Suprapubic skin (tissue), 4 donors: ENCODE results near the gene CAMTA1. TPM values are rescaled to one million over a fixed set of nuclear protein-coding genes. Genes with fewer than 3 reads are reported as not detected.

Source experiments
- DNase-seq, 2 donors: peaks; one replicate each; pipeline ENCODE4 v3.0.0-alpha.2; 2019; ENCODE audit warnings: low spot score in 2 of 2
- H3K27ac ChIP-seq: fragments of 200-600 bp; sonication (generic); one replicate; pipeline ENCODE4 v1.5.1; 2019
- H3K27me3 ChIP-seq: fragments of 200-600 bp; sonication (generic); one replicate; pipeline ENCODE4 v1.5.1; 2019
- H3K36me3 ChIP-seq: fragments of 200-600 bp; sonication (generic); one replicate; pipeline ENCODE4 v1.5.1; 2019
- H3K4me1 ChIP-seq: fragments of 200-600 bp; sonication (generic); one replicate; pipeline ENCODE4 v1.5.1; 2019
- H3K4me3 ChIP-seq: fragments of 200-600 bp; sonication (generic); one replicate; pipeline ENCODE4 v1.5.1; 2019; ENCODE audit warnings: mild to moderate bottlenecking
- H3K9me3 ChIP-seq: fragments of 200-600 bp; sonication (generic); one replicate; pipeline ENCODE4 v1.5.1; 2019
- CTCF ChIP-seq, 2 donors: fragments of 200-600 bp in 1 of 2; fragments of 450-650 bp in 1 of 2; sonication (generic) in 1 of 2; IDR thresholded peaks; one replicate each; pipeline ENCODE4 v1.5.1; 2016 to 2019; ENCODE audit warnings: antibody characterized with exemption in 2 of 2, mild to moderate bottlenecking in 1 of 2, moderate library complexity in 1 of 2
- EP300 ChIP-seq: sonication (generic); formaldehyde crosslinking; IDR thresholded peaks from one replicate; pipeline ENCODE4 v1.6.1; 2017; ENCODE audit warnings: antibody characterized with exemption
- POLR2A ChIP-seq, 2 donors: fragments of 450-650 bp; IDR thresholded peaks; one replicate each; pipeline ENCODE4 v1.6.1; 2017; ENCODE audit warnings: antibody characterized with exemption in 2 of 2, mild to moderate bottlenecking in 2 of 2, moderate library complexity in 2 of 2
- POLR2AphosphoS5 ChIP-seq, 3 donors: sonication (generic); formaldehyde crosslinking; IDR thresholded peaks; one replicate each; pipeline ENCODE4 v1.6.1; 2017; ENCODE audit warnings: antibody characterized with exemption in 3 of 3
- WGBS: methylation state at CpG from one replicate; pipeline ENCODE4 v1.1.5; 2018; 5-methylcytosine and 5-hydroxymethylcytosine counted together
- total RNA-seq, 4 donors: library from RNA; depleted of rRNA; stranded (reverse); fragments of >200 nt; gene quantifications; one replicate each; pipeline ENCODE4 v1.1.0, GENCODE V29; 2016

Gene CAMTA1
- total RNA-seq, 4 donors from 2014 or later = 40.4 to 54.1 (median 46.6) TPM

GRCh38 chr1:6907201-6907600, 121.9 kb downstream of the CAMTA1 start:
- Histone ChIP-seq H3K36me3 (no peaks in the 10 kb centered on the region), H3K4me3 (no peak overlapping the region), H3K27ac (no peak overlapping the region), H3K4me1 (peaks cover 2% of the 10 kb centered on the region), H3K27me3 (no peaks in the 10 kb centered on the region), H3K9me3 (no peaks in the 10 kb centered on the region)
- whole genome bisulfite sequencing = 72% methylated on average over 12 of the region's 12 CpGs
- TF ChIP-seq CTCF (IDR thresholded peaks at IDR 0.05) (no peak), POLR2A (IDR thresholded peaks at IDR 0.05) (no peak), EP300 (no peak), POLR2AphosphoS5 (IDR thresholded peaks at IDR 0.05) (no peak)
- DNase-seq = no peak

- Histone ChIP-seq H3K4me3 (no peak overlapping the region), H3K36me3 (no peaks in the 10 kb centered on the region), H3K27ac (no peak overlapping the region), H3K27me3 (peaks cover 4% of the 10 kb centered on the region), H3K4me1 (peaks cover 2% of the 10 kb centered on the region), H3K9me3 (no peaks in the 10 kb centered on the region)
- TF ChIP-seq CTCF (IDR thresholded peaks at IDR 0.05) (no peak), POLR2AphosphoS5 (IDR thresholded peaks at IDR 0.05) (no peak), EP300 (no peak), POLR2A (IDR thresholded peaks at IDR 0.05) (no peak)
- no peak for DNase-seq
- WGBS = 79% methylated on average over 18 of the region's 21 CpGs
These were observed 122.6 kb downstream of the CAMTA1 start for GRCh38 chr1:6907676-6908434.

- Histone ChIP-seq H3K4me3 (no peak overlapping the region), H3K27ac (no peak overlapping the region), H3K9me3 (no peaks in the 10 kb centered on the region), H3K36me3 (no peaks in the 10 kb centered on the region), H3K4me1 (peaks cover 2% of the 10 kb centered on the region), H3K27me3 (peaks cover 8% of the 10 kb centered on the region)
- DNase-seq = no peak
- TF ChIP-seq CTCF (IDR thresholded peaks at IDR 0.05) (no peak), EP300 (no peak), POLR2A (IDR thresholded peaks at IDR 0.05) (no peak), POLR2AphosphoS5 (IDR thresholded peaks at IDR 0.05) (no peak)
- 78% methylated on average over 4 of the region's 5 CpGs for WGBS
These were observed 124.1 kb downstream of the CAMTA1 start for GRCh38 chr1:6909401-6909800.

GRCh38 chr1:6909857-6910256, 124.6 kb downstream of the CAMTA1 start:
- Histone ChIP-seq H3K27ac (no peak overlapping the region), H3K27me3 (peaks cover 8% of the 10 kb centered on the region), H3K4me3 (no peak overlapping the region), H3K36me3 (no peaks in the 10 kb centered on the region), H3K4me1 (peaks cover 2% of the 10 kb centered on the region), H3K9me3 (no peaks in the 10 kb centered on the region)
- 83% methylated on average over 1 of the region's 1 CpG for WGBS
- DNase-seq = no peak
- no peak for TF ChIP-seq CTCF (IDR thresholded peaks at IDR 0.05)
- no peak for TF ChIP-seq EP300
- TF ChIP-seq POLR2AphosphoS5 (IDR thresholded peaks at IDR 0.05) = no peak
- TF ChIP-seq POLR2A (IDR thresholded peaks at IDR 0.05) = no peak

GRCh38 chr1:6911021-6911941, 126.0 kb downstream of the CAMTA1 start:
- Histone ChIP-seq H3K9me3 (no peaks in the 10 kb centered on the region), H3K36me3 (no peaks in the 10 kb centered on the region), H3K4me3 (no peak overlapping the region), H3K27me3 (peaks cover 8% of the 10 kb centered on the region), H3K4me1 (peaks cover 2% of the 10 kb centered on the region), H3K27ac (no peak overlapping the region)
- TF ChIP-seq CTCF (IDR thresholded peaks at IDR 0.05) (no peak), POLR2AphosphoS5 (IDR thresholded peaks at IDR 0.05) (no peak), EP300 (no peak), POLR2A (IDR thresholded peaks at IDR 0.05) (no peak)
- DNase-seq = no peak
- WGBS = 88% methylated on average over 13 of the region's 14 CpGs
